ENCODE measurements around the gene ROCK2. TPM values are rescaled to one million over a fixed set of nuclear protein-coding genes. Genes with fewer than 3 reads are reported as not detected.
A peak's percentile ranks its signal among the peaks of the same experiment; 100 is the strongest.

The ROCK2 gene
- total and polyA plus RNA-seq, 9 of the 15 experiments (the other 6 are each of a cell fraction or from before 2014, with no cell fraction given) = 4.9 to 30.6 (median 14.3) TPM

DNA sequence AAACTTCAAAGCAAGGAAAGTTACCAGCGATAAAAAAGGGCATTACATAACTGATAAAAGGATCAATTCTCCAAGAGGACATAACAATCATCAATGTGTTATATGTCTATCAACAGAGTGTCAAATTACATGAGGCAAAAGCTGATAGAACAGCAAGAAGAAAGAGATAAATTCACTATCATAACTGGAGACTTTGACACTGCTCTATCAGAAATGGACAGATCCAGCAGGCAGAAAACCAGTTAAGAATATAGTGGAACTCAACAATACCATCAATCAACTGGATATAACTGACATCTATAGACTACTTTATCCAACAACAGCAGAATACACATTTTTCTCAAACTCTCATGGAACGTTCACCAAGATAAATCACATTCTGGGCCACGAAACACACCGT, 65.0 kb downstream of the ROCK2 start (continued):
- TF ChIP-seq KAT2B (IDR thresholded peaks at IDR 0.05; ENCODE audit: low read depth, low read length) (no peak), ZNF584 (CRISPR knock-in tag; IDR thresholded peaks at IDR 0.05; ENCODE audit: low read depth) (no peak), MYNN (IDR thresholded peaks at IDR 0.05) (no peak), MYNN (CRISPR knock-in tag; IDR thresholded peaks at IDR 0.05) (no peak), HNRNPL (IDR thresholded peaks at IDR 0.05; ENCODE audit: low read depth, low read length) (no peak), RBM15 (IDR thresholded peaks at IDR 0.05; ENCODE audit: insufficient read depth, low read length) (no peak), DNMT1 (IDR thresholded peaks at IDR 0.05) (no peak), NCOA4 (IDR thresholded peaks at IDR 0.05; ENCODE audit: partially characterized antibody) (peak; percentile 90), ZNF707 (CRISPR knock-in tag; conservative IDR thresholded peaks at IDR 0.05) (no peak), HDGF (IDR thresholded peaks at IDR 0.05) (no peak), GABPB1 (CRISPR knock-in tag; IDR thresholded peaks at IDR 0.05) (no peak), BHLHE40 (IDR thresholded peaks at IDR 0.05; ENCODE audit: low read length) (no peak)
- TF ChIP-seq, protein P1, sequence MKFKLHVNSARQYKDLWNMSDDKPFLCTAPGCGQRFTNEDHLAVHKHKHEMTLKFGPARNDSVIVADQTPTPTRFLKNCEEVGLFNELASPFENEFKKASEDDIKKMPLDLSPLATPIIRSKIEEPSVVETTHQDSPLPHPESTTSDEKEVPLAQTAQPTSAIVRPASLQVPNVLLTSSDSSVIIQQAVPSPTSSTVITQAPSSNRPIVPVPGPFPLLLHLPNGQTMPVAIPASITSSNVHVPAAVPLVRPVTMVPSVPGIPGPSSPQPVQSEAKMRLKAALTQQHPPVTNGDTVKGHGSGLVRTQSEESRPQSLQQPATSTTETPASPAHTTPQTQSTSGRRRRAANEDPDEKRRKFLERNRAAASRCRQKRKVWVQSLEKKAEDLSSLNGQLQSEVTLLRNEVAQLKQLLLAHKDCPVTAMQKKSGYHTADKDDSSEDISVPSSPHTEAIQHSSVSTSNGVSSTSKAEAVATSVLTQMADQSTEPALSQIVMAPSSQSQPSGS (CRISPR knock-in tag; IDR thresholded peaks at IDR 0.05) = no peak
- TF ChIP-seq, protein P2, sequence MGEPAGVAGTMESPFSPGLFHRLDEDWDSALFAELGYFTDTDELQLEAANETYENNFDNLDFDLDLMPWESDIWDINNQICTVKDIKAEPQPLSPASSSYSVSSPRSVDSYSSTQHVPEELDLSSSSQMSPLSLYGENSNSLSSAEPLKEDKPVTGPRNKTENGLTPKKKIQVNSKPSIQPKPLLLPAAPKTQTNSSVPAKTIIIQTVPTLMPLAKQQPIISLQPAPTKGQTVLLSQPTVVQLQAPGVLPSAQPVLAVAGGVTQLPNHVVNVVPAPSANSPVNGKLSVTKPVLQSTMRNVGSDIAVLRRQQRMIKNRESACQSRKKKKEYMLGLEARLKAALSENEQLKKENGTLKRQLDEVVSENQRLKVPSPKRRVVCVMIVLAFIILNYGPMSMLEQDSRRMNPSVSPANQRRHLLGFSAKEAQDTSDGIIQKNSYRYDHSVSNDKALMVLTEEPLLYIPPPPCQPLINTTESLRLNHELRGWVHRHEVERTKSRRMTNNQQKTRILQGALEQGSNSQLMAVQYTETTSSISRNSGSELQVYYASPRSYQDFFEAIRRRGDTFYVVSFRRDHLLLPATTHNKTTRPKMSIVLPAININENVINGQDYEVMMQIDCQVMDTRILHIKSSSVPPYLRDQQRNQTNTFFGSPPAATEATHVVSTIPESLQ (CRISPR knock-in tag; IDR thresholded peaks at IDR 0.05) = no peak
- TF ChIP-seq, protein P3, sequence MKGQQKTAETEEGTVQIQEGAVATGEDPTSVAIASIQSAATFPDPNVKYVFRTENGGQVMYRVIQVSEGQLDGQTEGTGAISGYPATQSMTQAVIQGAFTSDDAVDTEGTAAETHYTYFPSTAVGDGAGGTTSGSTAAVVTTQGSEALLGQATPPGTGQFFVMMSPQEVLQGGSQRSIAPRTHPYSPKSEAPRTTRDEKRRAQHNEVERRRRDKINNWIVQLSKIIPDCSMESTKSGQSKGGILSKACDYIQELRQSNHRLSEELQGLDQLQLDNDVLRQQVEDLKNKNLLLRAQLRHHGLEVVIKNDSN (CRISPR knock-in tag; IDR thresholded peaks at IDR 0.05) = no peak
- TF ChIP-seq, protein P4, sequence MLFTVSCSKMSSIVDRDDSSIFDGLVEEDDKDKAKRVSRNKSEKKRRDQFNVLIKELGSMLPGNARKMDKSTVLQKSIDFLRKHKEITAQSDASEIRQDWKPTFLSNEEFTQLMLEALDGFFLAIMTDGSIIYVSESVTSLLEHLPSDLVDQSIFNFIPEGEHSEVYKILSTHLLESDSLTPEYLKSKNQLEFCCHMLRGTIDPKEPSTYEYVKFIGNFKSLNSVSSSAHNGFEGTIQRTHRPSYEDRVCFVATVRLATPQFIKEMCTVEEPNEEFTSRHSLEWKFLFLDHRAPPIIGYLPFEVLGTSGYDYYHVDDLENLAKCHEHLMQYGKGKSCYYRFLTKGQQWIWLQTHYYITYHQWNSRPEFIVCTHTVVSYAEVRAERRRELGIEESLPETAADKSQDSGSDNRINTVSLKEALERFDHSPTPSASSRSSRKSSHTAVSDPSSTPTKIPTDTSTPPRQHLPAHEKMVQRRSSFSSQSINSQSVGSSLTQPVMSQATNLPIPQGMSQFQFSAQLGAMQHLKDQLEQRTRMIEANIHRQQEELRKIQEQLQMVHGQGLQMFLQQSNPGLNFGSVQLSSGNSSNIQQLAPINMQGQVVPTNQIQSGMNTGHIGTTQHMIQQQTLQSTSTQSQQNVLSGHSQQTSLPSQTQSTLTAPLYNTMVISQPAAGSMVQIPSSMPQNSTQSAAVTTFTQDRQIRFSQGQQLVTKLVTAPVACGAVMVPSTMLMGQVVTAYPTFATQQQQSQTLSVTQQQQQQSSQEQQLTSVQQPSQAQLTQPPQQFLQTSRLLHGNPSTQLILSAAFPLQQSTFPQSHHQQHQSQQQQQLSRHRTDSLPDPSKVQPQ (CRISPR knock-in tag; IDR thresholded peaks at IDR 0.05; ENCODE audit: borderline replicate concordance) = no peak
- TF ChIP-seq, protein P5, sequence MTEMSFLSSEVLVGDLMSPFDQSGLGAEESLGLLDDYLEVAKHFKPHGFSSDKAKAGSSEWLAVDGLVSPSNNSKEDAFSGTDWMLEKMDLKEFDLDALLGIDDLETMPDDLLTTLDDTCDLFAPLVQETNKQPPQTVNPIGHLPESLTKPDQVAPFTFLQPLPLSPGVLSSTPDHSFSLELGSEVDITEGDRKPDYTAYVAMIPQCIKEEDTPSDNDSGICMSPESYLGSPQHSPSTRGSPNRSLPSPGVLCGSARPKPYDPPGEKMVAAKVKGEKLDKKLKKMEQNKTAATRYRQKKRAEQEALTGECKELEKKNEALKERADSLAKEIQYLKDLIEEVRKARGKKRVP (CRISPR knock-in tag; IDR thresholded peaks at IDR 0.05) = no peak
- TF ChIP-seq, protein P6, sequence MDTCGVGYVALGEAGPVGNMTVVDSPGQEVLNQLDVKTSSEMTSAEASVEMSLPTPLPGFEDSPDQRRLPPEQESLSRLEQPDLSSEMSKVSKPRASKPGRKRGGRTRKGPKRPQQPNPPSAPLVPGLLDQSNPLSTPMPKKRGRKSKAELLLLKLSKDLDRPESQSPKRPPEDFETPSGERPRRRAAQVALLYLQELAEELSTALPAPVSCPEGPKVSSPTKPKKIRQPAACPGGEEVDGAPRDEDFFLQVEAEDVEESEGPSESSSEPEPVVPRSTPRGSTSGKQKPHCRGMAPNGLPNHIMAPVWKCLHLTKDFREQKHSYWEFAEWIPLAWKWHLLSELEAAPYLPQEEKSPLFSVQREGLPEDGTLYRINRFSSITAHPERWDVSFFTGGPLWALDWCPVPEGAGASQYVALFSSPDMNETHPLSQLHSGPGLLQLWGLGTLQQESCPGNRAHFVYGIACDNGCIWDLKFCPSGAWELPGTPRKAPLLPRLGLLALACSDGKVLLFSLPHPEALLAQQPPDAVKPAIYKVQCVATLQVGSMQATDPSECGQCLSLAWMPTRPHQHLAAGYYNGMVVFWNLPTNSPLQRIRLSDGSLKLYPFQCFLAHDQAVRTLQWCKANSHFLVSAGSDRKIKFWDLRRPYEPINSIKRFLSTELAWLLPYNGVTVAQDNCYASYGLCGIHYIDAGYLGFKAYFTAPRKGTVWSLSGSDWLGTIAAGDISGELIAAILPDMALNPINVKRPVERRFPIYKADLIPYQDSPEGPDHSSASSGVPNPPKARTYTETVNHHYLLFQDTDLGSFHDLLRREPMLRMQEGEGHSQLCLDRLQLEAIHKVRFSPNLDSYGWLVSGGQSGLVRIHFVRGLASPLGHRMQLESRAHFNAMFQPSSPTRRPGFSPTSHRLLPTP (IDR thresholded peaks at IDR 0.05; ENCODE audit: borderline replicate concordance, extremely low read depth, insufficient read length) = no peak
